HuH-7 (cell line): Measurements from ENCODE around the gene PTMS.

Experiments used
- DNase-seq: peaks from one replicate; pipeline ENCODE4 v3.0.0; 2011; ENCODE audit warnings: low spot score

The PTMS gene

GRCh38 chr12:6771509-6772330, 5.6 kb downstream of the PTMS start:
- no peak for DNase-seq

- DNase-seq = no peak
These were observed 6.2 kb downstream of the PTMS start, which contains the start of gene LAG3 for GRCh38 chr12:6772331-6772695. Gene LAG3 (plus strand): TSS chr12:6772520. CDS start chr12:6772853, 333 bp downstream.

- DNase-seq = no peak
These were observed 6.8 kb downstream of the PTMS start for GRCh38 chr12:6772726-6773589.

GRCh38 chr12:6773590-6774351, 7.6 kb downstream of the PTMS start:
- DNase-seq = no peak

GRCh38 chr12:6774499-6775062, 8.4 kb downstream of the PTMS start:
- DNase-seq = no peak

GRCh38 chr12:6775185-6776174, 9.3 kb downstream of the PTMS start:
- DNase-seq = no peak

- DNase-seq = no peak
These were observed 11.2 kb downstream of the PTMS start for GRCh38 chr12:6777386-6777785.

- DNase-seq = no peak
These were observed 12.0 kb downstream of the PTMS start for GRCh38 chr12:6778217-6778573.

- DNase-seq = peak; percentile 94
These were observed 12.7 kb downstream of the PTMS start for GRCh38 chr12:6778574-6779550.

- DNase-seq = no peak
These were observed 13.7 kb downstream of the PTMS start for GRCh38 chr12:6779708-6780432.

GRCh38 chr12:6780573-6780972, 14.4 kb downstream of the PTMS start:
- no peak for DNase-seq

GRCh38 chr12:6782119-6782518, 16.0 kb downstream of the PTMS start:
- DNase-seq = no peak

- no peak for DNase-seq
These were observed 16.8 kb downstream of the PTMS start for GRCh38 chr12:6782850-6783566.

- no peak for DNase-seq
These were observed 17.7 kb downstream of the PTMS start for GRCh38 chr12:6783828-6784227.

GRCh38 chr12:6784296-6784695, 18.1 kb downstream of the PTMS start:
- no peak for DNase-seq

GRCh38 chr12:6784761-6785160, 18.6 kb downstream of the PTMS start:
- DNase-seq = no peak

GRCh38 chr12:6786416-6787094, 20.4 kb downstream of the PTMS start:
- DNase-seq = no peak

- no peak for DNase-seq
These were observed 21.1 kb downstream of the PTMS start for GRCh38 chr12:6787309-6787708.
